K562 (cell line): ENCODE data around the gene OTOP3. TPM values are rescaled to one million over a fixed set of nuclear protein-coding genes. Genes with fewer than 3 reads are reported as not detected.
"Not testable (repeated sequence)": the region's sequence is repeated elsewhere in the genome, so short reads cannot be mapped to it uniquely, and the experiment has no call there.

Experiments used
- ATAC-seq: fragments of 200-7000 bp; cut with Tn5 transposase; 3 replicates; pipeline ENCODE4 v1.9.1; 2020; ENCODE audit warnings: moderate library complexity
- BruUV-seq: library from RNA; stranded (reverse); fragments of 400-500 nt; replicated peaks from 2 replicates; lab custom pipeline; 2021; lab: Mats Ljungman, UMichigan
- CTCF ChIA-PET: fragments of 300-600 bp; formaldehyde crosslinking; extraction: SDS; loops from one replicate; lab custom pipeline; 2021; ENCODE audit warnings: low intra/inter-chr PET ratio; lab: Yijun Ruan, JAX
- POLR2A ChIA-PET: fragments of 300-600, 350-650 bp; sonication (Branson Sonifier 250); formaldehyde crosslinking; extraction: SDS; loops from one replicate; lab custom pipeline; 2021; ENCODE audit warnings: antibody characterized with exemption, inconsistent platforms; lab: Yijun Ruan, JAX
- DNase-seq, 4 experiments: peaks; one replicate each; pipeline versions ENCODE4 v3.0.0 to v3.0.0-alpha.2; 2011 to 2018; ENCODE audit warnings: low spot score in 3 of 4, mixed read lengths in 3 of 4; ENCODE audit errors: extremely low read depth in 1 of 4
- FAIRE-seq: peaks from 2 replicates; lab custom pipeline; 2011; peaks lifted over from hg19 to GRCh38; lab: Jason Lieb, UNC
- H2AFZ ChIP-seq: 2 replicates; pipeline ENCODE4 v1.6.0; 2011; ENCODE audit warnings: low read depth, low read length, control low read depth, inconsistent platforms
- H3K27ac ChIP-seq: fragments of 200-600 bp; 3 replicates; pipeline ENCODE4 v1.8.0; 2011; ENCODE audit warnings: low read depth, mild to moderate bottlenecking, control low read depth, inconsistent platforms, low read length, moderate library complexity, mixed read lengths; ENCODE audit errors: extremely low read depth
- H3K27me3 ChIP-seq, 2 experiments: fragments of 300-600 bp in 1 of 2; 2 replicates in 1 of 2; 3 replicates in 1 of 2; pipeline versions ENCODE4 v1.6.0 to v1.8.0; 2011; ENCODE audit warnings: inconsistent platforms in 2 of 2, low read length in 2 of 2, mild to moderate bottlenecking in 1 of 2, mixed read lengths in 1 of 2, moderate library complexity in 1 of 2; ENCODE audit not compliant: control insufficient read depth in 2 of 2, insufficient read depth in 2 of 2
- H3K36me3 ChIP-seq: fragments of 300-600 bp; 3 replicates; pipeline ENCODE4 v1.8.0; 2011; ENCODE audit warnings: mild to moderate bottlenecking, low read length, inconsistent platforms; ENCODE audit not compliant: control insufficient read depth, insufficient read depth
- H3K4me1 ChIP-seq, 2 experiments: fragments of 200-600 bp in 1 of 2; replicated peaks in 1 of 2; 2 replicates in 1 of 2; 3 replicates in 1 of 2; pipeline versions ENCODE4 v1.5.1 to v1.8.0; 2011; ENCODE audit warnings: inconsistent platforms in 2 of 2, low read length in 2 of 2, mild to moderate bottlenecking in 1 of 2, mixed read lengths in 1 of 2, moderate library complexity in 1 of 2; ENCODE audit not compliant: control insufficient read depth in 2 of 2, insufficient read depth in 2 of 2
- H3K4me2 ChIP-seq: 2 replicates; pipeline ENCODE4 v1.6.1; 2011; ENCODE audit warnings: low read length, control low read depth, inconsistent platforms, mixed read lengths; ENCODE audit not compliant: insufficient read depth
- H3K4me3 ChIP-seq: fragments of 200-600 bp; sonication (generic), shearing (Covaris generic); 2 replicates; pipeline ENCODE4 v1.5.1; 2016; ENCODE audit warnings: control low read depth, inconsistent platforms
- H3K79me2 ChIP-seq: fragments of 200-600 bp; 3 replicates; pipeline ENCODE4 v1.8.0; 2011; ENCODE audit warnings: low read length, inconsistent platforms; ENCODE audit not compliant: control insufficient read depth, insufficient read depth
- H3K9ac ChIP-seq, 2 experiments: 2 replicates each; pipeline versions ENCODE4 v1.6.0 to v1.6.1; 2011; ENCODE audit warnings: low read depth in 2 of 2, low read length in 2 of 2, control low read depth in 1 of 2, inconsistent platforms in 1 of 2, mild to moderate bottlenecking in 1 of 2, mixed read lengths in 1 of 2; ENCODE audit not compliant: insufficient read depth in 1 of 2
- H3K9me1 ChIP-seq: one replicate; pipeline ENCODE4 v1.6.0; 2011; ENCODE audit warnings: inconsistent platforms, mild to moderate bottlenecking, low read length, moderate library complexity; ENCODE audit not compliant: control insufficient read depth, insufficient read depth
- H3K9me3 ChIP-seq: replicated peaks from 2 replicates; pipeline ENCODE4 v1.5.1; 2011; ENCODE audit warnings: low read depth, low read length, inconsistent platforms; ENCODE audit not compliant: control insufficient read depth, insufficient read depth
- H4K20me1 ChIP-seq: replicated peaks from 2 replicates; pipeline ENCODE4 v1.6.1; 2011; ENCODE audit warnings: low read length, inconsistent platforms, mixed read lengths; ENCODE audit not compliant: control insufficient read depth, insufficient read depth
- ASH1L ChIP-seq: fragments of 450-650 bp; IDR thresholded peaks from 2 replicates; pipeline ENCODE4 v1.6.1; 2018; ENCODE audit warnings: borderline replicate concordance, mild to moderate bottlenecking, low read depth; ENCODE audit not compliant: partially characterized antibody
- C11orf30 ChIP-seq: fragments of 450-650 bp; IDR thresholded peaks from 2 replicates; pipeline ENCODE4 v1.6.1; 2016; ENCODE audit warnings: low read depth, mild to moderate bottlenecking
- FOS ChIP-seq: IDR thresholded peaks from 3 replicates; pipeline ENCODE4 v1.6.1; 2011; ENCODE audit not compliant: insufficient read length; ENCODE audit errors: extremely low read depth
- MEIS2 ChIP-seq: fragments of 450-650 bp; IDR thresholded peaks from 2 replicates; pipeline ENCODE4 v1.6.1; 2014; ENCODE audit warnings: mild to moderate bottlenecking; ENCODE audit not compliant: partially characterized antibody
- NFRKB ChIP-seq: fragments of 450-650 bp; IDR thresholded peaks from 2 replicates; pipeline ENCODE4 v1.6.1; 2016; ENCODE audit warnings: low read depth
- NFYB ChIP-seq: IDR thresholded peaks from 2 replicates; pipeline ENCODE4 v1.6.1; 2011; ENCODE audit warnings: mild to moderate bottlenecking, moderate library complexity; ENCODE audit not compliant: insufficient read length; ENCODE audit errors: extremely low read depth
- POLR2A ChIP-seq: fragments of 450-650 bp; conservative IDR thresholded peaks from 2 replicates; pipeline ENCODE4 v1.6.1; 2016
- ZNF316 ChIP-seq: fragments of 450-650 bp; IDR thresholded peaks from 2 replicates; pipeline ENCODE4 v1.6.1; 2016
- WGBS: fragments of 100-300 bp; shearing (Covaris generic); methylation state at CpG from one replicate; pipeline ENCODE4 v1.1.6; 2016; ENCODE audit warnings: low coverage, mixed read lengths; ENCODE audit not compliant: insufficient coverage; ENCODE audit errors: missing lambda C conversion rate; 5-methylcytosine and 5-hydroxymethylcytosine counted together
- in situ Hi-C: fragments of 300-500 bp; cut with MboI; formaldehyde crosslinking; loops from 4 replicates; pipeline ENCODE4 v1.15.0; 2018; ENCODE audit warnings: inconsistent platforms, mixed read lengths
- intact Hi-C: fragments of 100-400 bp; cut with micrococcal nuclease; formaldehyde crosslinking; loops from 2 replicates; pipeline ENCODE4 v1.14.2; 2022
- polyA plus RNA-seq, 8 experiments: library from polyadenylated mRNA; depleted of rRNA in 4 of 8; stranded (reverse) in 5 of 8; unstranded in 3 of 8; fragments of >200 nt; fragmentation: Nextera tagmentation in 2 of 8; fragmentation: Illumina TruSeq in 1 of 8; extraction: Ambion mirVana in 2 of 8; extraction: Trizol in 1 of 8; gene quantifications; 2 replicates each; pipeline versions ENCODE4 v1.2.1 to v1.2.3, GENCODE V29; 2011 to 2014; ENCODE audit warnings: inconsistent platforms in 1 of 8, missing spikeins in 1 of 8
- total RNA-seq, 7 experiments: library from RNA; depleted of rRNA in 6 of 7; stranded (reverse); fragments of >200 nt in 6 of 7; fragmentation: Illumina TruSeq in 2 of 7; extraction: Trizol in 2 of 7; gene quantifications; 2 replicates each; pipeline versions ENCODE4 v1.2.1 to v1.2.3, GENCODE V29; 2011 to 2021; ENCODE audit warnings: low replicate concordance in 1 of 7
- TF ChIP-seq, protein P1 (sequence below), 2 experiments: IDR thresholded peaks in 1 of 2; conservative IDR thresholded peaks in 1 of 2; 2 replicates each; pipeline ENCODE4 v1.6.1; 2016; ENCODE audit warnings: low read depth in 2 of 2, mild to moderate bottlenecking in 1 of 2, missing compliant biosample characterization in 1 of 2, missing genetic modification characterization in 1 of 2, moderate library complexity in 1 of 2
- TF ChIP-seq, protein P2 (sequence below): fragments of 450-650 bp; IDR thresholded peaks from 2 replicates; pipeline ENCODE4 v1.6.1; 2016

OTOP3 gene
- total and polyA plus RNA-seq, 9 of the 15 experiments (the other 6 are each of a cell fraction or from before 2014, with no cell fraction given) = not detected

- H3K4me2 ChIP-seq, H3K9me3 ChIP-seq, in situ Hi-C loops, H3K4me3 ChIP-seq, H3K36me3 ChIP-seq, H3K9ac ChIP-seq, H4K20me1 ChIP-seq, ATAC-seq, H3K9me1 ChIP-seq, intact Hi-C loops, H3K27ac ChIP-seq, CTCF ChIA-PET, H3K4me1 ChIP-seq, H3K79me2 ChIP-seq, BruUV-seq: not testable (repeated sequence)
- POLR2A ChIA-PET = interaction anchor here (0.7 to 1.5 kb wide), 7 partner anchors 10 to 49 kb away, joined by 3 to 8 read pairs (median 4); partner anchors contain the start of genes FADS6 and FDXR
- Histone ChIP-seq H3K27me3 (peaks cover 7 to 11% of the 10 kb centered on the region in 2 experiments; a peak in 4 of 5 replicates), H2AFZ (peak overlapping the region; percentile 55; the same call in 1 of the 2 replicates)
- TF ChIP-seq C11orf30 = 0 out of 2 replicates have a peak, but pooled peaks have one; percentile 6
- peak; percentile 68; the same call in 1 of the 2 replicates for TF ChIP-seq NFRKB
- peak; percentile 54 for TF ChIP-seq MEIS2
- TF ChIP-seq ASH1L = peak; percentile 82
- peak; percentile 40 for TF ChIP-seq FOS
- peak; percentile 48 for TF ChIP-seq ZNF316
- TF ChIP-seq, protein P1, sequence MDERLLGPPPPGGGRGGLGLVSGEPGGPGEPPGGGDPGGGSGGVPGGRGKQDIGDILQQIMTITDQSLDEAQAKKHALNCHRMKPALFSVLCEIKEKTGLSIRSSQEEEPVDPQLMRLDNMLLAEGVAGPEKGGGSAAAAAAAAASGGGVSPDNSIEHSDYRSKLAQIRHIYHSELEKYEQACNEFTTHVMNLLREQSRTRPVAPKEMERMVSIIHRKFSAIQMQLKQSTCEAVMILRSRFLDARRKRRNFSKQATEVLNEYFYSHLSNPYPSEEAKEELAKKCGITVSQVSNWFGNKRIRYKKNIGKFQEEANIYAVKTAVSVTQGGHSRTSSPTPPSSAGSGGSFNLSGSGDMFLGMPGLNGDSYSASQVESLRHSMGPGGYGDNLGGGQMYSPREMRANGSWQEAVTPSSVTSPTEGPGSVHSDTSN (CRISPR knock-in tag; IDR thresholded peaks at IDR 0.05; ENCODE audit: low read depth) = not testable (repeated sequence)
- TF ChIP-seq, protein P1 (tag; conservative IDR thresholded peaks at IDR 0.05; ENCODE audit: low read depth) = 0 out of 2 replicates have a peak, but pooled peaks have one; percentile 17
- TF ChIP-seq, protein P2, sequence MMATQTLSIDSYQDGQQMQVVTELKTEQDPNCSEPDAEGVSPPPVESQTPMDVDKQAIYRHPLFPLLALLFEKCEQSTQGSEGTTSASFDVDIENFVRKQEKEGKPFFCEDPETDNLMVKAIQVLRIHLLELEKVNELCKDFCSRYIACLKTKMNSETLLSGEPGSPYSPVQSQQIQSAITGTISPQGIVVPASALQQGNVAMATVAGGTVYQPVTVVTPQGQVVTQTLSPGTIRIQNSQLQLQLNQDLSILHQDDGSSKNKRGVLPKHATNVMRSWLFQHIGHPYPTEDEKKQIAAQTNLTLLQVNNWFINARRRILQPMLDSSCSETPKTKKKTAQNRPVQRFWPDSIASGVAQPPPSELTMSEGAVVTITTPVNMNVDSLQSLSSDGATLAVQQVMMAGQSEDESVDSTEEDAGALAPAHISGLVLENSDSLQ = peak; percentile 63
- peak; percentile 47; the same call in 1 of the 2 replicates for TF ChIP-seq POLR2A
- peak; percentile 51 for TF ChIP-seq NFYB
- FAIRE-seq = peak; percentile 72
- WGBS = 33% methylated on average over 6 of the region's 6 CpGs
- DNase-seq = peak in 1 of 4 experiments; percentile 38
Observed at GRCh38 chr17:74906214-74906793, 29.4 kb upstream of the OTOP3 start.
